Calu3 (cell line): ENCODE measurements around the gene PYGO2. TPM values are rescaled to one million over a fixed set of nuclear protein-coding genes. Genes with fewer than 3 reads are reported as not detected.
"Not testable (repeated sequence)": the region's sequence is repeated elsewhere in the genome, so short reads cannot be mapped to it uniquely, and the experiment has no call there.

Experiments used
- BruUV-seq: library from RNA; stranded (reverse); fragments of 400-500 nt; replicated peaks from 2 replicates; lab custom pipeline; 2021; lab: Mats Ljungman, UMichigan
- CTCF ChIA-PET: fragments of 300-600 bp; sonication (Branson Sonifier 250); formaldehyde crosslinking; loops from one replicate; lab custom pipeline; 2022; ENCODE audit warnings: antibody characterized with exemption; lab: Charles Lee
- DNase-seq: peaks from one replicate; pipeline ENCODE4 v3.0.0; 2022
- H3K27ac Mint-ChIP-seq: one replicate; pipeline ENCODE4 v1.8.0; 2022; ENCODE audit warnings: mixed read lengths; ENCODE audit not compliant: unreplicated experiment
- H3K27me3 Mint-ChIP-seq: one replicate; pipeline ENCODE4 v1.8.0; 2022; ENCODE audit warnings: mixed read lengths; ENCODE audit not compliant: unreplicated experiment
- H3K36me3 Mint-ChIP-seq: one replicate; pipeline ENCODE4 v1.8.0; 2022; ENCODE audit warnings: mild to moderate bottlenecking, moderate library complexity, mixed read lengths; ENCODE audit not compliant: insufficient read depth, unreplicated experiment
- H3K4me1 Mint-ChIP-seq: one replicate; pipeline ENCODE4 v1.8.0; 2022; ENCODE audit warnings: mild to moderate bottlenecking, low read depth, mixed read lengths; ENCODE audit not compliant: unreplicated experiment
- H3K4me3 Mint-ChIP-seq: one replicate; pipeline ENCODE4 v1.8.0; 2022; ENCODE audit warnings: mild to moderate bottlenecking, low read depth, moderate library complexity, mixed read lengths; ENCODE audit not compliant: unreplicated experiment
- H3K9me3 Mint-ChIP-seq: one replicate; pipeline ENCODE4 v1.8.0; 2022; ENCODE audit warnings: low read depth, mixed read lengths; ENCODE audit not compliant: unreplicated experiment
- CTCF ChIP-seq: fragments of 200-600 bp; IDR thresholded peaks from one replicate; pipeline ENCODE4 v1.8.0; 2022; ENCODE audit warnings: antibody characterized with exemption; ENCODE audit not compliant: unreplicated experiment
- intact Hi-C: fragments of 100-400 bp; cut with micrococcal nuclease; formaldehyde crosslinking; loops from one replicate; pipeline ENCODE4 v1.10.0; 2022; ENCODE audit not compliant: unreplicated experiment
- total RNA-seq: library from RNA; stranded (reverse); gene quantifications from 2 replicates; pipeline ENCODE4 v1.2.3, GENCODE V29; 2022

PYGO2 gene
- total RNA-seq, 1 experiment from 2014 or later, result 45.6 TPM

GRCh38 chr1:154982897-154983648, 21.5 kb upstream of the PYGO2 start, which contains the start of gene FLAD1:
FLAD1 (plus strand) TSS chr1:154983344; CDS start chr1:154983695, 351 bp downstream.
- Mint-ChIP-seq H3K27ac (no peak within 1 kb of the TSS), H3K4me1 (peaks cover 7% of the 10 kb centered on the region), H3K27me3 (no peaks in the 10 kb centered on the region), H3K4me3 (no peak within 1 kb of the TSS), H3K9me3 (no peaks in the 10 kb centered on the region), H3K36me3 (peaks cover 36% of the 10 kb centered on the region)
- intact Hi-C loops, result no loop called here
- CTCF ChIA-PET, result interaction anchor here (0.6 to 2.8 kb wide), 7 partner anchors 9 to 78 kb away, joined by 4 to 11 read pairs (median 6); partner anchors contain the start of genes LENEP and PBXIP1
- TF ChIP-seq CTCF, result no peak
- peak; percentile 99 for DNase-seq
- BruUV-seq, result no TSS peak

DNA sequence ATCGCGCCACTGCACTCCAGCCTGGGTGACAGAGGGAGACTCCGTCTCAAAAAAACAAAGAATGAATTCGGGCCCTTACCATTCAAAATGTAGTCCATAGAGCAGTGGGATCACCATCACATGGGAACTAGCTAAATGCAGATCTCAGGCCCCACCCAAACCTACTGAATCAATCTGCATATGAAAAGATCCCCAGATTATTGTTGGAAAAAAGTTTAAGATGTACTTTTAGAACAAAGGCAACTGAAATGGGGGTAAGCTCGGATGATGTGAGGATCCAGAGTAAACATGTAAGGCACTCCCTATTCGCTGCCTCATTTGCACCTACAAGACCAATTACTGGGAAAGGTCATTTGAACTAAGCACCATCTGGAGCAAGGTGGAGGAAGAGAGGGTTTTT, 20.8 kb upstream of the PYGO2 start:
- H3K9me3 Mint-ChIP-seq, result no peaks in the 10 kb centered on the region
- no peak overlapping the region for H3K27ac Mint-ChIP-seq
- H3K4me1 Mint-ChIP-seq, result peaks cover 7% of the 10 kb centered on the region
- intact Hi-C loops, result no loop called here
- no peak for TF ChIP-seq CTCF
- peaks cover 36% of the 10 kb centered on the region for H3K36me3 Mint-ChIP-seq
- CTCF ChIA-PET, result interaction anchor here (2.8 kb wide), 1 partner anchor 17 kb away, joined by 11 read pairs; no protein-coding TSS in a partner anchor
- no peaks in the 10 kb centered on the region for H3K27me3 Mint-ChIP-seq
- H3K4me3 Mint-ChIP-seq, result no peak overlapping the region
- BruUV-seq, result no TSS peak
- no peak for DNase-seq

DNA sequence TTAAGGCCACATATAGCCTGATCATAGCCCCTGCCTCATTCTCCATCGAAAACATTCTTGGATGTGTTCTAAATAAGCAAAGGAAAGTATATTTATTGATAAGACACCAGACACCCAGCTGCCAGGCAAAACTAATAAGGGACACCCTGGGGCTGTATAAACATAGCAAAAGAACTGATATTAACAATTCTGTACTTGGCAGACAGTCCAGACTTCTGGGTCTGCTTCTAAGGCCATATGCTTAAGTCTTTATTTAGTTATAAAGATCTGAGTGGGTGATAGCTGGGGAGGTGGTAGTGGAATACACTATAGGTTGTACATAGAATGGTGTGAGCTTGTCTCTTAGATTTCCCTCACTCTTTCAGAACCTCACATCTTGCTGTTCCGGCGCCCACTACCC, 16.8 kb upstream of the PYGO2 start:
- CTCF ChIA-PET, result no interaction called here
- Mint-ChIP-seq H3K27ac (no peak overlapping the region), H3K9me3 (no peaks in the 10 kb centered on the region), H3K27me3 (no peaks in the 10 kb centered on the region), H3K4me1 (no peaks in the 10 kb centered on the region), H3K36me3 (peaks cover 31% of the 10 kb centered on the region), H3K4me3 (no peak overlapping the region)
- no peak for TF ChIP-seq CTCF
- no TSS peak for BruUV-seq
- intact Hi-C loops, result no loop called here
- DNase-seq, result no peak

DNA sequence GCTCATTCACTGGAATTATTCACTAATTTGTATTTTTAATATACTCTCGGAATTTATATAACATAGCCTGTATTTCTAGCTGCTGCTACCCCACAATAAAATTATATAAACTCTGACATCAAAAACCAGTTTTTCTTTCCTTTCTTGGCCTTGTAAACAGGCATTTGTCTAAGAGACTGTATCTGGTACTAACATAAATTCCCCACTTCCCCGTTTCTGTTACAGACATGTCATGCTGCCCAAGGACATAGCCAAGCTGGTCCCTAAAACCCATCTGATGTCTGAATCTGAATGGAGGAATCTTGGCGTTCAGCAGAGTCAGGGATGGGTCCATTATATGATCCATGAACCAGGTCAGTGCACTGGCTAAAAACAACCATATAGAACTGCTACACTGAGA, 16.2 kb upstream of the PYGO2 start:
- H3K9me3 Mint-ChIP-seq, H3K4me1 Mint-ChIP-seq, BruUV-seq, H3K27me3 Mint-ChIP-seq, CTCF ChIA-PET, DNase-seq, H3K27ac Mint-ChIP-seq, H3K4me3 Mint-ChIP-seq, intact Hi-C loops: not testable (repeated sequence)
- H3K36me3 Mint-ChIP-seq, result peaks cover 31% of the 10 kb centered on the region
